COLO668 (cell line): ENCODE results near the gene ANKRD35.

ENCODE experiments used
- DNase-seq: peaks from one replicate; lab custom pipeline; 2025; ENCODE audit not compliant: unreplicated experiment; lab: John Stamatoyannopoulos, UW

The ANKRD35 gene

DNA sequence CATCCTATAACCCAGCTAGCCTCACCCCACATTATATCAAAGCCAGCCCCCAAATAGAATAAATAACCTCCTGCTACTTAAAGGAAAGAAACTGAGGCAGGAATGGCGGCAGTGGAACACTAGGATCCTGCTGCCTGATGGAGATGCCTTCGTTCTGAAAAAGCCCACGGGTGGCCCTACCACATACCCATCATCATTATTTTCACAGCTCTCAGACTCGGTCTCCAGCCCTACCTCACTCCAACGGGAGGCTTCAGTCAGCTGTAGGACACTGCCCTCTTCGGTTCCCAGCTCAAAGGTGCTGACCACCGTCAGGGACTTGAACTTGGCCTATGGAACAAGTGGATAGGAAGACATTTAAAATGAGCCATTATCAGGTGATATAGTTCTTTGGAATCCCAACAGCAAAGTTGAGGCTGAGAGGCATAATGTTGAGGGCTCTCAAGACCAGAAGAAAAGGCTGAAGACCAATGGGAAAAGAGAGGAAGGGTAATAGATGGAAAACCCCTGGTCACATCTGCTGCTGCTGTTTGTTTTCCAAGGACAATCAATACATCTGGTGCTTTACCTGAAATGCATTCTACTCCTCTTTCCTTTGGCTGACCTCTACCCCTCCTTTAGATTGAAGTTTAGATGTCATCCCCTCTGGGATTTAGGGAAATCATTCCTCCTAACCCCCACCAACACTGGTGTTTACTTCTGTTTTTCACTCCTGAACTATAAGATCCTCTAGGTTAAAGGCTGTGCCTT is 7.8 kb upstream of the ANKRD35 start:
- no peak for DNase-seq

GRCh38 chr1:145892486-145893087 is 6.9 kb upstream of the ANKRD35 start:
- no peak for DNase-seq

GRCh38 chr1:145891587-145892485 is 6.2 kb upstream of the ANKRD35 start:
- DNase-seq = peak; percentile 97

DNA sequence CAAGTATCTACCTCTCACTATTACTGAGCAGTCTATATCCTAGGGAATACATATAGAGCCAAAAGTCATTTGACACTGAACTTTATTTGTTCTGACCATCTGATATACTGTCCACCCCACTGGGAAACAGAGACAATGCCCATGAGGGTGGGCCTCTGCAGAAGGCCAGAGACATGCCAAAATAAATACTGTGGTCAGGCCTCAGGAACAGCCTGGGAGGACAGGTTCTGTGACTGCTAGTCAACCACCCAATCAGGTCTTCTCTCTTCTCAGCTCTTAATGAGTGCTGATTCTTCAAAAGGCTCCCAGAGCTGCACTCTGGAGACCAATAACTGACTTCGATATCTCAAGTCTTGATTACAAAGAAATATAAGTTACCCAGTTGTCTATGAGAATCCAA is 5.5 kb upstream of the ANKRD35 start:
- DNase-seq = peak; percentile 41

GRCh38 chr1:145889722-145890121 is 4.1 kb upstream of the ANKRD35 start:
- peak; percentile 52 for DNase-seq

DNA sequence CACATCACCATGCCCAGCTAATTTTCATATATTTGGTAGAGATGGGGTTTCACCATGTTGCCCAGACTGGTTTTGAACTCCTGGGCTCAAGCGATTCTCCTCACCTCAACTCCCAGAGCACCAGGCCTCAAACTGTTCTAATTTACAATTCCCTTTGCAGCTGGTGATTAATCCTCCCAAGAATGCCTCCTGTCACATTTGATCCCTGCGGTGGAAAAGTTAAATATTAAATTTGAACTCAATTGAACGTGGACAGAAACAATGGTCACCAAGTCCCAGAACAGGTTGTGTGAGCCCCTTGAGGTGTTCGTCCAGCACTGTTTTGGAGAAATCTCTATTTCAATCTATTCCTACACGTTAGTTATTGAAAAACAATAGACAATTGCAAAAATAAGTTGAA is 2.0 kb upstream of the ANKRD35 start:
- DNase-seq = peak; percentile 48

DNA sequence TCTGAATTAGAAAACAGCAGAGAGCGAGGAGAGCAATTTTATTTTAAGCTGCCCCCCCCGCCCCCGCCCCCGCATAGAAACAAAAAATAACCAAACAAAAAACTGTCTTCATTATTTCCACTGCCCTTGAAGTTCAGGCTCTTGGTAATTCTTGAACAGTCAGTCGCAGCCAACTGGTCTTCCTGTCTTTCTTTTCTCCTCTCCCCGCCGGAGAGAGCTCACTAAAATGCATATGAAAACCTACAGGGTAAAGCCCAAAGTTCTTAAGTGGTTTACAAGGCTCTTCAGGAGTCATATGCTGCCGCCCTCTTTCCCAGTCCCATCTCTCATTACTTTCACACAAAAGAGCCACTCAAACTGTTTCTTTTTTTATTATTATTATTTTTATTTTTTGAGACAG is 1.1 kb upstream of the ANKRD35 start:
- DNase-seq = no peak

- DNase-seq = no peak
Observed at GRCh38 chr1:145886390-145886789, 724 bp upstream of the ANKRD35 start.

GRCh38 chr1:145884675-145885074 is 991 bp downstream of the ANKRD35 start:
- DNase-seq = no peak

DNA sequence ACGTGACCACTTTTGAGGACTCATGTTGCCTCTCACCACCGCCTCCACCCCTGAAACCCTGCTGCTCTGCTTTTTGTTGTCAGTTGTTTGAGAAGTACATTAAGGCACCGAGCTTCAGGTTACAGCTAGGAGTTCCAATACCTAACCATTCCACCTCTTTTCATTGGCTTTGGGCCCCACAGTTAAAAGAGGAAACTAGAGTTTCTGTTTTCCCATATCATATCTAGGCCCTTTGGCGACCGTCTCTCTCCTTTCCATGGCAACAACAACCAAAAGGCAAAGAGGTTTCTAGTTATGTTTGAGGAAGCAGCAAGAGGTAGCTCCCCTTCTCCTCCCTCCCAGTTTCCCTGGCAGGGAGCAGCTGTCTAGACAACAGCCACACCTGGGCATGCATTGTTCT is 5.9 kb downstream of the ANKRD35 start:
- DNase-seq = peak; percentile 79

- no peak for DNase-seq
Observed at GRCh38 chr1:145878724-145879123, 6.9 kb downstream of the ANKRD35 start.

DNA sequence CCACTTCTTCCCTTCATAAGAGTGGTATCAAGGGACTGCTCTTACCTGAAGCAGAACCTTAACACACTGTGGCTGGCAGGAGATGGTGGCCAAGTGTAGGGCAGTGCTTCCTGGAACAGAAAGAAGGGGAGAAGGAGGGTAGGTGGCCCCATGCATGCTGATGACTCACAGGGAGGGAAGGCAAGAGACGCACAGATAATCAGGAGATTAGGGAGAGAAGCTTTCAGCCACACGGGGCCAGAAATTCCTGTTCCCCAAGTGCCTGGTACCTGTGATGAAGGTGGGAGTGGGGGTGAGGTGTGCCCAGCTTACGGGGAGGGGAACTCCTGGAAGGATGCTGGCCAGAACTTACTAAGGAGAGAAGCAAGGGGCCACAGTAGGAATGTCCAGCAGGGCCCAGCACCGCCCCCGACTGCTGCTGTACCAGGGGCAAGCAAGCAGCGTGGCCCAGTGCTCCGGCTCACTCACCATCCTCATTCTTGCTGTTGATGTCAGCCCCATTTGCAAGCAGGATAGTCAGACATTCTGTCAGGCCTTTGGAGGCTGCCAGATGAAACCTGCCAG is 7.7 kb downstream of the ANKRD35 start:
- no peak for DNase-seq

GRCh38 chr1:145874646-145875045 is 11.0 kb downstream of the ANKRD35 start:
- DNase-seq = no peak

DNA sequence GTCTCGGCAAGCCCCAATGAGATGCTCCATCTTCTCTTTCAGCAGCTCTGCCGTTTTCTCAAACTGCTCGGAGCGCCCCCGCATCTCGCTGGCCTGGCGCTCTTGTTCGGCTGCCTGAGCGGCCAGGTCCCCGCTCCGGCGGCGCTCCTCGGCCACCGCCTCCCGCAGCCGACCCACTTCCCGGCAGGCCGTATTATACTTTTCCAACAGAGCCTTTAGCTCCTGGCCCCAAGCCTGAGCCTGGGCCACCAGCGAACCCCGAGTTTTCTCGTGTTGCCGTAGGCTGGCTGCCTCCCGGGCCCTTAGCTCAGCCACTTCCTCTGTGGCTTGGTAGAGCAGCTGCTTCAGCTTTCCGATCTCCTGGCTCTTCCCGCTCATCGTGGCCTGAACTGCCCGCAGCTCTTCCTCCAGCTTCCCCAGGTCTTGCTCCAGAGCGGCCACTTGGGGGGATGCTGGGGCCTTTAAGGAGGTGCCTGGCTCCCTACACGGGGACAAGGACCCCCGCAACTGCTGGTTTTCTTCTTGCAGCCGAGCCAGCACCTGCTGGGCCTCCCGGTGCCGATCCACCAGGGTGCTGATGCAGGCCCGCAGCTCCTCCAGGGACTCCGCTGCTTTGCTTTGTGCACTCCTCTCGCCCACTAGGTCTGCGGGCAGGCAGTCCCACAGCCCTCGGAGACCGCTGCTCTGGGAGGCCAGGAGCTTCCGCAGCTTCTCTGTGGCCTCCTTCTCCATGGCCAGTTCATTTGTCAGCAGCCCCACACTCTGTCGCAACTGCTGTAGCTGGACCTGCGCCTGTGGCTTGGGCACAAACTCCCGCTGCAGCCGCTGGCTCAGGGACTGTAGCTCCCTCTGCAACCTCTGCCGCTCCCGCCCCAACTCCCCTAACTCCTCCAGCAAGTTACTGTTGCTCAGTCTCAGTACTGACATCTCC is 13.4 kb downstream of the ANKRD35 start:
- peak; percentile 62 for DNase-seq

DNA sequence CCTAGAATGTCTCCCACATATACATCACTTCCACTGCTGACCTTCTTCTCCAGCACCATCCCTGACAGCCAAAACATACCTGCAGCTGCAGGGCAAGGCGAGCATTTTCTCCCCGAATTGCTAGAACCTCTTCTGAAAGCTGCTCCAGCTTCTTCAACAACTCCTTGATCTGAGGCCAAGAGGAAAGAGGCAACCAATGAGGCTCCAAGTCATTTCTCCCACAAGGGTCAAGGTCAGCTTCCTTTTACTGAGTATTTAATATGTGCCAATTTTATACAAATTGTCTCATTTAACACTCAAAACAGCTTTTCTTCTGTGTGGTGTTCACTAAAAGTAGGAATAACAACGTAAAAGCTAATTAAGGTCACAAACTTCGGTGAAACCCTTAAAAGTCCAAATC is 17.4 kb downstream of the ANKRD35 start:
- DNase-seq = no peak

DNA sequence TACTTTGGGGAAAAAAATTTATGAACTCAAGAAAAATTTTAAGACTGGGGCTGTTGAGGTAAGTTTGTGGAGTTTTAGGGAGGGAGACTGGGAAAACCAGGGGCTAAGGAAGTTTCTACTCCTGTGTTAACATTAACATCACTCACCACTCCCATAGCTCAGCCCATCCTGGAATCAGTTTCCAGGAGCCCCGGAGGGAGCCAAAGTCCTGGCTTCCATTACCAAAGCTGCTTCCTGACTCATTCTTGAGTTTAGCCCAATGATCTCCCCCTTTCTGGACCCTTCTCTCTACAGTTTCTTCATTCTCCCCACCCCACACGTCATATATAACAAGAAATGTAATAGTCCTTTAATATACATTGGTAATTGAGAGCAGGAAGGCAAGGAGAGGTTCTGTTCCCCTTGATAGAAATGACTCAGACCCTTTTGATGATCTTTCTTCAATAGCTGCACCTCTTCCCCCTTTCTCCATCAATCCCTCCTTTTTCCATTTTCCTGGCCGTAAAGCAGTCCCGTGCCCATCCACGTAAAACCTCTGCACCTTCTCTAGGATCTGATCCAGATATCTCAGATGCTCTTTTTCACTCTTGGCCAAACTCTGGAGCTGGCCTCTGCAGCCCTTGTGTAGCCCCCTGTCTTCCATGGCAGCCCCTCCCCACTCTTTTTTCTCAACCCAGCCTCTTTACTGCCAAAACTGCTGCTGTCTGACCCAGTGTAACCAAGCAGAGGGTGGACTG is 22.2 kb downstream of the ANKRD35 start:
- DNase-seq = no peak

DNA sequence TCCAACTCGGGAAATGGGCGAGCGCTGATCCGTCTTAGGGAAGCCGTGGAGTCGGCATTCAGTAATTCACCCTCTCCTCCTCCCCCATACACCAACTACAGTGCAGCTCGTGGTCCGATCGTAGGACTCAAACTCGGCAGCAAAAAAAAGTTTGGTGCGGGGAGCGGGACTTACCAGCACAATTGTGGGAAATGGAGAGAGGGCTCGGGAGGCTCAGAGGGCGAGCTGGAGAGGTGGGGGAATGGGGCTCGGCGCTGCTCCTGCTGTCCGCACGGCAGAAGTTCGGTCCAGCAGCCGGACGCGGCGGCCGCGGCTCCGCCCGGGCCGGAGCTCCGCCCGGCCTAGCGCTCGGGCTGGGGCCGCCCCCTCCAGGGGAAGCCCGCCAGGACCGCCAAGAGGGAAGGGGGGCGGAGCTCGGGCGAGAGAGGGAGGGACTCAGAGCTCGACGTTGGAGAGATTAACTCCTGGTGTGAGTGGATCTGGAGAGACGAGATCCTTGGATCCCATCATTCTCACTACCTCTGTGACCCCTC is 26.1 kb downstream of the ANKRD35 start:
- DNase-seq = peak; percentile 88

DNA sequence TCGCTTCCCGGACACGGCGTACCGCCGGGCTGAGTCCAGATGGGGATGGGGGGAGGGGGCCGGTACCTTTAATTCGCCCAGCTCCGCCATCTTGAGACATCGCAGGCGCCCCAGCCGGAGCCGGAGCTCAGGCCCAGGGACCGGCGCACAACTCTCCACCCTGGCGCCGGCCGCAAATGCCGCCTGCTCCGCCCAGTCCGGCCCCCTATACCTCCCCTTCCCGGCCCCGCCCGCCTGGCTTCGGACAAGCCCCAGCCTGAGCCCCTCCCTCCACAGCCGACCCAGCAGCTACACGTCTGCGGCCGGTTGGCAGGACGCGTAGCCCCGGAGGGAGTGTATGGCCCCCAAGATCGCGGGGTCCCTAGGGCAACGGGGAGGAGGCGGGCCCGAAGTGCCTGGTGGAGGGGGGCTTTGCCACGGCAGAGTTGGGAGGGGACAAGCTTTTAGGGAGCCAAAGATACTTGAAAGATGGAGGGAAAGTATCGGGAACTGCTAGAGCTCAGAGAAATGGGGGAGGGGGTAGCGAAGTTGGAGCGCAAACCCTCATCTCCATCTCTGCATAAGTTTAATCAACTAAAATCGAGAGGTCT is 26.7 kb downstream of the ANKRD35 start, which contains the start of gene PIAS3:
PIAS3 (minus strand) TSS at position 181 of the 590 bp plus-strand sequence; CDS start at position 90, 91 bp downstream.
- DNase-seq = peak; percentile 96
